NCI-H69 (cell line): ENCODE data around the gene ARFRP1.

ENCODE experiments used
- DNase-seq: peaks from one replicate; lab custom pipeline; 2025; lab: John Stamatoyannopoulos, UW

ARFRP1 gene

DNA sequence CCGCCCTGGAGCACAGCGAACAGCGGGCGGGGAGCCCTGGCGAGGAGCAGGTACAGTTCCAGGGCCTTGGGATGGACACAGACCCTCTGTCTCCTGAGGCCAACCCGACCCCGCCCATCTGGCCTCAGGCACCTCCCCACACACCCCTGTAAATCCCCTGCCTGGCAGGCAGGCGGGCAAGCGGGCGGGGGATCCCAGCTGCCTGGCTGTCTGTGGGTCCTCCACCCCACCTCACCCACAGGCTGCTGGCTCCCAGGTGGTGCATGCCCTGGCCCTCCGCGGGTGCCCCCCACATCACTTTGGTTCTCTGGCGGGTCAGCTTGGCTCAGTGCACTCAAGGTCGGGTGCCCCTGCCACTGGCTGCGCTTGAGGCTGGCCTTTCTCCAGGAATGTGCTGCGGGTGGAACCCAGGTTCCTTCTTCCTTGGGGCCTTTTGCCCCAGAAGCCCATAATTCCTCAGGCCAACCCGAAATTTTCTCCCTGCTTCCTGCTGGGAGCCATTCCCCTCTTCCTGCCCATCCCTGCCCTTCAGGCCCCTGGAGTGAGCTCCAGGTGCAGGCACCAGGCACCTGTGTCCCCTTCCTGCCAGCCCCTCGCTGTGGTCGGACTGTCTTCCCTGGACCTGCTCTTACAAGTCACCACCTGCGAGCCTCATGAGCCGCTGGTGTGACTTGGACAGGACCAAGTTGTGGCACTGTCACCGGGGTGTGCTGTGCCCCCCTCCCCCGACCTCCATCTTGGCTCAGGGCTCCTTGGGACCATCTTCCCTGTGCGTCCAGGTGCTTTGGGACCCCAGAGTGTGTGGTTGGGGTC lies 16.7 kb downstream of the ARFRP1 start:
- DNase-seq = no peak

DNA sequence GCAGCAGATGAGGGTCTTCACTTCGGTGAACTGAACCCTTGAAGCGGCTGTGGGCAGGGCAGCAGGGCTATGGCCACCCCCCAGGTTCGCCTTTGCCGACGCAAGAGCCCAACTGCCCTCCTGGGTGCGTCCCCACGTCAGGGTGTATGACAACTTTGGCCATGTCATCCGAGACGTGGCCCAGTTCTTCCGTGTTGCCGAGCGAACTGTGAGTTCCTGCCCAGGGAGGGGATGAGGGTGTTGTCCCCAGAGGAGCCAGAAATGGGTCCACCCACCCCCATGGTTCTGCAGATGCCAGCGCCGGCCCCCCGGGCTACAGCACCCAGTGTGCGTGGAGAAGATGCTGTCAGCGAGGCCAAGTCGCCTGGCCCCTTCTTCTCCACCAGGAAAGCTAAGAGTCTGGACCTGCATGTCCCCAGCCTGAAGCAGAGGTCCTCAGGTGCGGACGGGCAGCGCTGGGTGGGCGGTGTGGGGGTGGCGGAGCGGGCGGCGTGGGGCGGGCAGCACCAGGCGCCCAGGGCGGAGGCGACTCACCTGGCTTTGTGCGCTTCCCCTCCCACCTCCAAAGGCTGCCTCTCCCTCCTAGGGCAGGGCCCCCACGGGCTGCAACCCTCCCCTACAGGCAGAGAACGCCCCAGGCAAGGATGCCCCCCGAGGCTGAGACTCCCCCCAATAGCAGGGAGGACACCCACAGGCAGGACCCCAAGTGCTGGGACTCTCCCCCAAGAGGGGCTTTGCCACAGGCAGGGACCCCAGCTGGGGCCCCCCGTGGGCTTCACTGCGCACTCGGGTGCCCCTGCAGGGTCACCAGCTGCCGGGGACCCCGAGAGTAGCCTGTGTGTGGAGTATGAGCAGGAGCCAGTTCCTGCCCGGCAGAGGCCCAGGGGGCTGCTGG lies 17.5 kb downstream of the ARFRP1 start:
- no peak for DNase-seq

DNA sequence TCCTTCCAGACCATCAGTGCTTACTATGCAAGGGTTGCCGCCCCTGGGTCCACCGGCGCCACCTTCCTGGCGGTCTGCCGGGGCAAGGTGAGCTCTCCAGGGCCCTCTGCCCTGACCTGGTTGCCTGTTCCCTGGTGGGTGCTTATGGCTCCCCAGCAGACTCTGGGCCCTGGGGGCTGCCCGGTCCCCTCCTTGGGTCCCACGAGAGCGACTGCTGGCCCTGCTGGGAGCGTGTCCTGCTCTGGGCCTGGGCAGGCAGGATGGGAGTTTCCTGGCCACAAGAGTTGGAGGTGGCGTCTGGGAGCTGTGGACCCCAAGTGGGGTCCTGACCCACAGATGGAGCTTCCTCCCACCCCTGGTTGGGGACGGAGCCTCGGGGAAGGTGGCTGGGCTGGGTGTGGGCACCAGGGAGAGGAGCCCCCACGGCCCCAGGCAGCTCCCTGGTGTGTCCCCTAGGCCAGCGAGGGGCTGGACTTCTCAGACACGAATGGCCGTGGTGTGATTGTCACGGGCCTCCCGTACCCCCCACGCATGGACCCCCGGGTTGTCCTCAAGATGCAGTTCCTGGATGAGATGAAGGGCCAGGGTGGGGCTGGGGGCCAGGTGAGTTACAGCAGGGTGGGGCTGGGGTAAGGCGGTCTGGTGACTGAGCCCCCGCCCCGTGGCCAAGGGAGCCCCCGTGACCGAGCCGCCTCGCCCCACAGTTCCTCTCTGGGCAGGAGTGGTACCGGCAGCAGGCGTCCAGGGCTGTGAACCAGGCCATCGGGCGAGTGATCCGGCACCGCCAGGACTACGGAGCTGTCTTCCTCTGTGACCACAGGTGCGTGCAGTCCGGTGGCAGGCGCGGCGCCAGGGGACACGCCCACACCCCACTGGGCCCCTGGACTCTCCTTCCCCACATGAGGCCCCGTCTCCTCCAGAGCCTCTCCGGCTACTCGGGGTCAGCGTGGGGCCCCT lies 18.5 kb downstream of the ARFRP1 start:
- no peak for DNase-seq

DNA sequence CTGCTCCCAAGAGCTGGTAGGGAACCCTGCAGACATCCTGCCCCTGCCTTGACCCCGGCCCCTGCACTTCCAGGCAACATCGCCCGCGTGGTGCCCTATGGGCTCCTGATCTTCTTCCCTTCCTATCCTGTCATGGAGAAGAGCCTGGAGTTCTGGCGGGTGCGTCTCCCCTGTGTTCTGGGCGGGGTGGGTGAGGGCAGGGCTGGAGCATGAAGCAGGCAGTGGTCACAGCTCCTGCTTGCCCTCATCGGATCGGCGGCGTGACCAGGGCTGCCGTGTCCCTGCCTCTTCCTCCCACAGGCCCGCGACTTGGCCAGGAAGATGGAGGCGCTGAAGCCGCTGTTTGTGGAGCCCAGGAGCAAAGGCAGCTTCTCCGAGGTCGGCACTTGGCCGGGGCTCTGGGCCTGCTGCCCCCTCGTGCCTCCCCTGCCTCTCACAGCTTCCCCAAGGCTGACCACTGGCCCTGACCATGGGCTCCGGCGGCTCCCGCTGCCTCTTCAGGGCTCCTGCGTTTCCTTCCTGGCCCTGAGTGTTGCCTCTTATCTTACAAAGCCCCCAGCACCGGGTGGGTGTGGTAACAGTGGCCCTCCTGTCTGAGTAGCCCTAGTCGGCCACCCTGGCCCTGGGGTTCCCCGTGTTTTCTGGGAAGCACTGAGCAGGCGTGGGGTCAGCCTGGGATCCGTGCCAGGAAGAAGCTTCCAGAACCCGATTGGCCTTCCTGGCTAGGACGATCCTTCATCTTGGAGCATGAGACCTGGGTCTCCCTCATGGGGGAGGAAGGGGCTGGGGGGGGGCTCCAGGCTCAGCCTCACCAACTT lies 19.3 kb downstream of the ARFRP1 start:
- DNase-seq = no peak

DNA sequence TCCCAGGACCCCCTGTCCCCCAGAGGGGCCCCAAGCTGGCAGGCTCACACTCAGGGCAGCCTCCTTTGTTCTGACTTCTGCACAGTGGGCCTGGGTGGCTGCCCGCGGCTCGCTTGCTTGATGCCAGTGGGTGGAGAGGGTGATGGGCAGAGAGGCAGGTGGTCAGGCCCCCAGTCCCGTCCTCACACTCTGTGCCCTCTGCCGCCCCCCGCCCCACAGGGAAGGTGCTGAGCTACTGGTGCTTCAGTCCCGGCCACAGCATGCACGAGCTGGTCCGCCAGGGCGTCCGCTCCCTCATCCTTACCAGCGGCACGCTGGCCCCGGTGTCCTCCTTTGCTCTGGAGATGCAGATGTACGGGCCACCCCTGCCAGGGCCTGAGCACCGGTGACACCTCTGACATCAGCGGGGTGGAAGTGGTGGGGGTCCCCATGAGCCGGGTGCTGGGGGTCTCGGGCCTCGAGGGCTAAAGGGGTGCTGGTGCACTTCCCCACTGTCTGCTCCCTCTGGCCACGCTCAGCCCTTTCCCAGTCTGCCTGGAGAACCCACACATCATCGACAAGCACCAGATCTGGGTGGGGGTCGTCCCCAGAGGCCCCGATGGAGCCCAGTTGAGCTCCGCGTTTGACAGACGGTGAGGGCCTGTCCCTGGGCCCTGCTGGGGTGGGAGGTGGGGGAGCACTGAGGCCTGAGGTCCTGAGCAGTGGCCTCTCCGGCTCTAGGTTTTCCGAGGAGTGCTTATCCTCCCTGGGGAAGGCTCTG lies 20.2 kb downstream of the ARFRP1 start:
- no peak for DNase-seq

DNA sequence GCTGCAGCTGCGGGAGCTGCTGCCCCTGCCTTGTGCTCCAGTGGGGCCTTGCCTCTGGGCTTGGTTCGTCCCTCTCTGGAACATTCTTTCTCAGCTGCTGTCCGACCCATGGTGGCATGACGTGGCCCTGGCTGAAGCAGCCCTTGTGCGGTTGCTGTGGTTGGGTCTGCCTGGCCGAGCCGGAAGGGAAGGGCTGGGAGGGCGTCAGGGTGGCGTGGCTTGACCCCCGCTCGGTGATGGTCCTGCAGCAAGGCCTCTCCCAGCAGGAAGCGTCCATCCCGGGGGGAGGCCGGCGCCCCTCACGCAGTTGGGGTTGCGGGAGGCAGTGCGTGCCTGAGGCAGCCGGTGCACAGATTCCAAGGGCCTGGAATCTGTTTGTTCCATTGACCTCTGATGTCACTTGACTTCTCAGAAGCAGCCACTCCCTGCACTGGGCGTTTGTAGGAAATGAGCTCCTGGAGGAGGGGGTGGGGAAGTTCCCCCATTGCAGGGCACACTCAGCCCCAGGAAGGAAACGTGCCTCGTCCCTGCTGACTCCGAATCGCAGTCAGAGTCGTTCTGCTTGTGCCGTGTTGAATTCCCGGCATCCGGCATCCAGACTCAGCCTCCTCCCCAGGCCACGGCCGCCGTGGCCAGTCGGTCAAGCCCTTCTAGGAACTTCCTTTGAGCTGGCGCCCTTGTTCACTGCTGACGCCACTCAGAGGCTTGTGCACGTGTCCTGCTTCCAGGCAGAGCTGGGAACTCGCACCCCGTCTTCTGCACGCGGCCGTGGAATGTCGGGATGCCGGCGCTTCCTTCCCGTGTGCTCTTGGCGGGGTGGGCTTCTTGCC lies 21.1 kb downstream of the ARFRP1 start:
- no peak for DNase-seq

DNA sequence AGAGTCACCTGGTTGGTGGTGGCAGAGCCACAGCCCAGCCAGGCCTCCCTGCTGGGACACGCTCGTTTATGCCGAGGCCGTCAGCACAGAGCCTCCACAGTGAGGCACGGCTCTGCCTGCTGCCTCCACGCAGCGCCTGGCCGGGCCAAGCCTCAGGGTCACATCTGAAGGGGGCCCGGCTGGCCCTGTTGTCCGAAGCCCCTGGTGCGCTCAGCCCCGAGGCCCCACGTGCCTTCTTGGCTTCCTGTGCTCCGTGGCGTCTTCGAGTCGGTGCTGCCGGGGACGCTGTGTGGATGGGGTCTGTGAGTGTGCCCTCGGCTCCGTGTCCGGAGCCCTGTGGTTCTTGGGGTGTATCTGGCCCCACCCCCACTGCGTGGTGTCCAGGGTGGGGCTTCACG lies 21.7 kb downstream of the ARFRP1 start:
- DNase-seq = no peak

DNA sequence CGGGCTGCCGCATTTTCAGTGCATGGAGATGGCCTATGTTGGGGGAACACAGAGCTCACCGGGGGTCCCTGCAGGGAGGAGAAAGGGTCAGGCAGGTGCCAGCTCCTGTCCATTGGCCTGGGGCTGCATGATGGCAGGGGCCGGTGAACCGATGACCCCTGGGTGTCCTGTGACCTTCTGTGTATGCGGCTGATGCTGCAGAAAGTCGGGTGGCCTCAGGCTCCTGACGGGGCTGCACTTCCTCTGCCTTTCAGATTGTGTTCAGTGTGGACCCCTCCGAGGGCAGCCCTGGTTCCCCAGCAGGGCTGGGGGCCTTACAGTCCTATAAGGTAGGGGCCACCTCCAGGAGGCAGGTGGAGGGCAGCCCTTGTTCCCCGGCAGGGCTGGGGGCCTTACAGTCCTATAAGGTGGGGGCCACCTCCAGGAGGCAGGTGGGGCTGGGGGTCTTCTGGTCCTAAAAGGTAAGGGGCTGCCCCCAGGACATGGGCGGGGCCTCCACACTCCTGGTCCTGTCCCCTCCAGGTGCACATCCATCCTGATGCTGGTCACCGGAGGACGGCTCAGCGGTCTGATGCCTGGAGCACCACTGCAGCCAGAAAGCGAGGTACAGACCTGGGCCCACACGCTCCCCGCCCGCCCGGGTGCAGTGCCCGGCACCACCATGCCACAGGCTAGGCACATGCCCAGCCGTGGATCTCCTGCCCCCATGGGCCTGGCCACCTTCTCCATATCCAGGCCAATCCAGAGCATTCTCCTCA lies 22.3 kb downstream of the ARFRP1 start:
- no peak for DNase-seq

DNA sequence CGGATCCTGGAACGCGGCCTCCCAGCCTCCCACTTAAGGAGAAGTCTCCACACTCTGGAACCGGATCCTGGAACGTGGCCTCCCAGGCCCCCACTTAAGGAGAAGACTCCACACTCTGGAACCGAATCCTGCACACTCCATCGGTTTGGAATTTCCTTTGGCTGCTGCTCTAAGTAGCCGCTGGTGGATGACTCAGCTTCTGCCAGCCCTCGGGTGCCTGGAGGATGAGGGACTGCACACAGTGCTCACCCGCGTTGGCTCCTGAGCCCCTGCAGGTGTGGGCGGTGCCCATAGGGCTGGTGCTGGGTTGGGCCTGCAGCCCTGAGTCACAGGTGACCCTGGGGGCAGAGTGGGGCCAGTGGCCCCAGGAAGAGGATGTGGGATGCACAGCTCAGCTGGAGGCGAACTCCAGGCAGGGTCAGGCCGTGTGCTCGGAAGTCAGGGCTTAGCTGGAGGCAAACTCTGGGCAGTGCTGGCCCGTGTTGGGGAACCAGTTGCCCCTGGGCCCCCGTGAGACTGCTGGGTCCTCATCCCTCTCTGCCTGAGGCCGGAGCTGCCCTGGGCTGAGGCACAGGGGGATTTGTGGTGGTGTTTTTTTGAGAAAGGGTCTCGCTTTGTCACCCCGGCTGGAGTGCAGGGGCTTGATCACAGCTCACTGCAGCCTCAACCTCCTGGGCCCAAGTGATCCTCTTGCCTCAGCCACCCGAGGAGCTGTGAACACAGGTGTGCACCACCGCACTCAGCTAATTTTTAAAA lies 25.2 kb downstream of the ARFRP1 start:
- DNase-seq = peak; percentile 5

DNA sequence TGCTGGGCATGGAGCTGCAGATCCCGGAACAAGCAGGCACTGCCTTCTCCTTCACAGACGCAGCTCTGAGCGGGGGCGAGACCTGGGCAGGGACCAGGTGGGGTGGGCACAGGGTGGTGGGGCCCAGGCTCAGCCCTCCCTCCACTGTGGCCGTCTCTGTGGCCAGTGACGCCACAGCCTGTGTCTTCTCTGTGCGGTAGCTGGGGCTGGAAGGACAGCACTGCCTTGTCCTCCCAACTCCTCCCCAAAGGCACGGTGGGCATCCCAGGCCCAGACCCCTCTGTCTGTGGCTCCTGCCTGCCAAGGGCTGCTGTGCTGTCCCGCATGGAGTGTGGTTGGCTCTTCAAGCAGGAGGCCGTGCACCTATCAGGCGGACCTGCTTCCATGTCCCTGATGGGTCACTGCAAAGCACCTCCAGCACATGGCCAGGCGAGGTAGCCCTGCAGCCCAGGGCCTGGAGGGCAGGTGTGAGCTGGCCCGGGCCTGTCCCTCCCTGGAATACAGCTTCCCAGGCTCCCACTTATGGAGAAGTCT lies 26.1 kb downstream of the ARFRP1 start:
- DNase-seq = no peak

DNA sequence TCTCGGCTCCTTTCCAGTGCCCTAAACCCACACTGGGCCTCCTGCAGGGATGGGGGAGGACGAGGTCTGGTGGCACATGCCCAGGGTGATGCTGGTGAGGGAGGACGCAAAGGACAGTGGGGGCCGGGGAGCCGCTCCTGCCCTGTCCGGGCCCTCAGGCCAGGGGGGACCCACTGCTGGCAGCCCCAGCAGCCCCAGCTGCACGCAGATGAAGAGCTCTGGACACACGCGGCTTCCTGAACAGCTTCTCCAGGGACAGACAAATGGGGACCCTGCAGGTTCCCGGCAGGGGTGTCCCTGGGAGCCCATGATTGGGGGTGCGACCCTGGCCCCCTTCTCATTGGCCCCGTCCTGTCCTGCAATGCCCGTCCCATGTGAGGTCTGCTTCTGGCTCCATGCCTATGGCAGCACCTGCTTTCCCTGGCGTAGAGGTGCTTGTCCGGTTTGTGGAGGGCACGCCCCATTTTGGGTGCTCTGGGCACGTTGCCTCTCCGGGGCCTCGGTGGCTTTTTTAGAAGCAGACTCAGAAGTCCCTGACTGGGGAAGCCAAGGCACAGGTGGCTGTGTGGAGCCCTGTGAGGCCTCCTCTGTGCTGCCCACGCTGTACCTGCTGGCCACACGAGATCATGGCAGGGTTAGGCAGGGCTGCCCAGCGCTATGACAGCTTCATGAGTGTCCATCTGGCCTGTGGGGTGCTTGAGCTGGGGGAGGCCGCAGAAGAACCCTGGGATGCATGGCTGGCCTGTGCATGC lies 26.7 kb downstream of the ARFRP1 start:
- DNase-seq = no peak

DNA sequence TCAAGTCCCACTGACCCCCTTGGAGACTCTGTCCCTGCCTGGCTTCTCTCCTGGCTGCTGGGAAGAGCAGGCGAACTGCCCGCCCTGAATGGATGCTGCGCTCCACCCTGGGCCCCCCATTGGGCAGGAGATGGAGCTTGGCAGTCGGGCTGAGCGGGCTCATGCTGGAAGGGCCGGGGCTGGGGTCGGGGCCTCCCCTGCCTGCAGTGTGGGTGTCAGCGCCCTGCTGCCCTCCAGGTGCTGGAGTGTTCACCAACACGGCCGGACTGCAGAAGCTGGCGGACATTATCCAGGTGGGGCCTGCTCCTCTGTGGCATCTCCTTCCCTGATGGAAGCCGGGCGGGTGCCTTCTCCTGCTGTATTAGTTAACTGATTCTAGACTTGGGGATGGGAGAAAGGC lies 27.3 kb downstream of the ARFRP1 start:
- DNase-seq = no peak

DNA sequence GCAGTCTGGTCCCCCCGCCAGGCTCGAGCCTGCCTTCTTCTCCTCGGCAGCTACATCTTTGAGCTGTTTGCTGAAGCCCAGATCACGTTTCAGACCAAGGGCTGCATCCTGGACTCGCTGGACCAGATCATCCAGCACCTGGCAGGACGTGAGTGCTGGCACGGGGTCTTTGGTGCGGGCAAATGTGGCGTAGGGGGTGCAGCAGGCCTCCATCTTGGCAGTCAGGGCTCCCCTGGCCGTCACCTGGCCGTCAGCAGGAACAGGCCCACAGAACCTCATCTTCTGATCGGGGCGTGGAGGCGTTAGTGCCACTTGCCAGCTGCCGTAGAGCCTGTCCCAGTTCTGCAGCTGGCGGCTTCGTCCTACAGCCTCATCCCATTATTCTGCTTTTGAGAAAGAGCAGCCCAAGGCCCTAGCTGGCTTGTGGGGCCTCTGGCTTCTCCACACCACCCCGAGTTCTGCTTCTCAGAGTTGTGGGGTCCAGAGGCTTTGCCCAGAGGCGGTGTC lies 27.9 kb downstream of the ARFRP1 start:
- no peak for DNase-seq

DNA sequence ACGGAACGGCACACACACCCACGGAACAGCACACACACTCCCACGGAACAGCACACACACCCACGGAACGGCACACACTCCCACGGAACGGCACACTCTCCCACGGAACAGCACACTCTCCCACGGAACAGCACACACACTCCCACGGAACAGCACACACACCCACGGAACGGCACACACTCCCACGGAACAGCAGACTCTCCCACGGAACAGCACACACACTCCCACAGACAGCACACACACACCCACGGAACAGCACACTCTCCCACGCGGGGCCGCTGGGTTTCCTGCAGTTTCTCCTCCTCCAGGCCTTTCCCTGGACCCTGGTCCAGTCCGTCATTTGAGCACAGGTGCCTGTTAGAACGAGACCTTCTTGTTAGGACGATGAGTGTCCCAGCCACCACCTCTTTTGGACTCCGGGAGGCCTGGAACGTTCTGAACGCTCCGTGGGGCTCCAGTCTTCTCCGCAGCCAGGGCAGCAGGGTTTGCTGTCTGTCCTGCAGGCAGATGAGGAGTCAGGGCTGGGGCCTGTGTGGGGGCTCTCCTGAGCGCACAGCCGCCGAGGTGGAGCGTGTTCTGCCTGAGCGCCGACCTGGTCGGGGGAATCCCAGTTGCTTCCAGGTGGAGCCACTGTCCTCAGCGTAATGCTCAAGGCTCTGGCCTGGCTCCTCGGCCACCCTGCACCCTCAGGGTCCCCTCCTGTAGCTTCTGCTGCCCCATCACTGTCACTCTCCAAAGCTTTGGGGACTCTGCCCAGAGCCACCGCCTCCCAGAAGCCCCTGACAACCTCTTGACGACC lies 28.9 kb downstream of the ARFRP1 start:
- no peak for DNase-seq

DNA sequence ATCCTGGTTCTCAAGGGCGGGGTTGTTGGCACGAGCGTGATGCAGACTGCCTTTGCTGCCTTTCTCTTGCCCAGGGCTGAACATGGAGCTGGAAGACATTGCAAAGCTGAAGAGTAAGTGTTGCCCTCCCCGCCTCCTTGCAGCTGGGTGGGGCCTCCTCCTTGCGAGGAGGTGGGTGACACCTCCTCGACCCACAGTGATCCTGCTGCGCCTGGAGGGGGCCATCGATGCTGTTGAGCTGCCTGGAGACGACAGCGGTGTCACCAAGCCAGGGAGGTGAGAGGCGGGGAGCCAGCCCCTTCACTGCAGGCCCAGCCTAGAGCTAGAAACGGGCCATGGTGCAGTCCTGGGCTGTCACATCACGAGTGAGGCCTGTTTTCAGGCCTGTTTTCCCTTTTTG lies 29.7 kb downstream of the ARFRP1 start:
- DNase-seq = no peak
